ENCODE measurements around the gene P3H1. TPM values are rescaled to one million over a fixed set of nuclear protein-coding genes. Genes with fewer than 3 reads are reported as not detected.

Gene P3H1
- total RNA-seq, 1 experiment from 2014 or later = 61.5 TPM

DNA sequence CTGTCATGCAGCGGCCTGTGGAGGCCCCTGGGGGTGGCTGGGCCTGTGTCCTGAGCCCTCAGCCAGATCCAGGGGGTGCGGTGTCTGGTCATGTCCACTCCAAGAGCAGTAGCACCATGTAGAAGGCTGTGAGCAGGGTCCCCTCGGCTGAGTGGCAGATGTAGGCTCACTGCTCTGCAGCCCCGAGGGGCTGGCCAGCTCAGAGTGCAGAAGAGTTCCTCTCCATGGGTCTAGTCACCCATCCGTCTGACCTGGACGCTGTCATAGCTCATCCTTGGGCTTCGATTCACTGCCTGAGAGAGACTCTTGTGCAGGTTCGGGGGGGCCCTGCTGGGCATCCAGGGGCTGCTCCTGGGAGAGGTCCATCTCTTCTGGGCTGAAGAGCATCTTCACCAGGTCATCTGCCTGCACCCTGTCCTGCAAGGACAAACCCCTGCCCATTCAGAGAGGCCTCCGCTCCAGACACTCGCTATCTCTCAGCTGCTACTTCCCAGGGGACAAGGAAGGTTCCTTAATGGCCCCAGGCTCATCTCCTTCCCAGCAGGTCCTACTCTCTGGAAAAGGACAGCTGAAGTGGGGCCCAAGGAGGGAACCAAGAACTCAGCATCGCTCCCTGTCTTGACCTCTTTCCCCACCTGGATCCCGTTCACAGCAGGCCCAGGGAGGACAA lies 20.3 kb downstream of the P3H1 start:
- no peak for DNase-seq (ENCODE audit: low read depth)

DNA sequence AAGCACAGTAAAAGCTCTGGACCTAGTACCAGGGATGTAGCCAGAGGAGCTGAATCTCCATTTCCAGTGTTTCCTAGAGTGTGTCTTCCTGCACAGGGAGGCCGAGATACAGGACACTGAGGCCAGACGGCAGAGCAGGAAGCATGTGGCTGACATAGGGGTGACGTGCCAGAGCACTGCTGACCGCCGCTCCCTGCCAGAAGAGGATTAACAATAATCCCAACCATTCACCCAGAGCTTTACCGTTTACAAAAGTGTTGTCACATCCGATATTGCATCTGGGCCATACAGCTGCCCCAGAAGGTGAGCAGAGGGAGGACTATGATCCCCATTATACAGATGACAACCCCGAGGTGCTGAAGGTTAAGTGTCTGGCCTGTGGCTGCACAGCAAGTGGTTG lies 21.0 kb downstream of the P3H1 start:
- DNase-seq (ENCODE audit: low read depth) = no peak

- no peak for DNase-seq (ENCODE audit: low read depth)
Measured at GRCh38 chr1:42744148-42744413, 22.7 kb downstream of the P3H1 start.

GRCh38 chr1:42743317-42744147 lies 23.3 kb downstream of the P3H1 start:
- no peak for DNase-seq (ENCODE audit: low read depth)

GRCh38 chr1:42742617-42743316 lies 24.1 kb downstream of the P3H1 start:
- DNase-seq (ENCODE audit: low read depth) = no peak

DNA sequence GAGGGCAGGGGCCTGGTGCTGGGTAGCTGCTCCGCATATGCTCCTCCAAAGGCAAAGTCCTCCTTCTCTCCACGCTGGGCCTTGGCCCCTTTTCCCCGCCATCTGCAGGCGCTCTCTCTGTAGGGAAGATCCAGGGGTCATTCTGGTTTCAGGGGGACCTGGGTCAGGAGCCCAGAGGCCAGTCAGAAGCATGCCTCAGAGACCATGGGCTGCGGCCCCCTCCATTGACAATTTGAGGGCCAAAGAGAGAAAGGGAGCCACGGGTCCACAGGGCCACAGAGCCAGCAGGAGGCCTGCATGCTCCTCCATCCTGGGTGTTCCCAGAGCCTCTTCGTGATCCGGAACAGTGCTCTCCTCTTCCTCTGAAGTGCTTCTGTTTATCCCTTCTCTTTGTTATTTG lies 24.7 kb downstream of the P3H1 start:
- no peak for DNase-seq (ENCODE audit: low read depth)

- no peak for DNase-seq (ENCODE audit: low read depth)
Measured at GRCh38 chr1:42741706-42742105, 25.1 kb downstream of the P3H1 start.

DNA sequence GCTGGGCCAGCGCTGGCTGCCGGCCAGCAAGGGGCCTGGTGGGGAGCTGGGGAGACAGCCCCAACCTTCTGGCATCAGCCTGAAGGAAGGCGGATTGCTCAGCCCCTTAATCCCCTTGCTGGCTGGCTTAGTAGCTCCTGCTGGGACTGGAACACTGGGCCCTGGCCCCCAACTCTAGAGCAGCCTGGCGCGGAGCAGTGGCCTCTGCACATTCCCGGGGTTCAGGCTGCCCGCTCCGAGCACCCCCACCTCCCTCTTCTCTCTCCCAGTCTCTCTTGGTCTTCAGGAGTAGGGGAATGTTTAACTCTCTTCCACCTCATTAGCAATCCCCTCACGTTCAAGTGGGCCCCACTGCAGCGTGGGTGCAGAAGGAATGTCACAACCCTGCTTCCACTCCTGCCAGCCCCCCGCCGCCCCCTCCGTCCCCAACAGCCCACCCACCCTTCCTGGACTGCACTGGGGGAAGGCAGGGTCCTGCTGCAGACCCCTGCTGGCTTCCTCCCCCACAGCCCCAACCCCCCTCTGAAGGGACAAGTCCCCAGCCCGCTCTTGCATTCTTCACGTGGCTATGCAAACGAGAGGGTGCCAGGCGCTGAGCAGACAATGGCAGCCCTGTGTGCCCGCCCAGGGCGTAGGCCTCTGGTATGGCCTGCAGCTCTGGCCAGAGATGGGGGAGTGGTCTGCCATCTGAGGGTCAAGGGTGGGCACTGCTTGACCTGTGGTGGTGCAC lies 25.8 kb downstream of the P3H1 start:
- no peak for DNase-seq (ENCODE audit: low read depth)

DNA sequence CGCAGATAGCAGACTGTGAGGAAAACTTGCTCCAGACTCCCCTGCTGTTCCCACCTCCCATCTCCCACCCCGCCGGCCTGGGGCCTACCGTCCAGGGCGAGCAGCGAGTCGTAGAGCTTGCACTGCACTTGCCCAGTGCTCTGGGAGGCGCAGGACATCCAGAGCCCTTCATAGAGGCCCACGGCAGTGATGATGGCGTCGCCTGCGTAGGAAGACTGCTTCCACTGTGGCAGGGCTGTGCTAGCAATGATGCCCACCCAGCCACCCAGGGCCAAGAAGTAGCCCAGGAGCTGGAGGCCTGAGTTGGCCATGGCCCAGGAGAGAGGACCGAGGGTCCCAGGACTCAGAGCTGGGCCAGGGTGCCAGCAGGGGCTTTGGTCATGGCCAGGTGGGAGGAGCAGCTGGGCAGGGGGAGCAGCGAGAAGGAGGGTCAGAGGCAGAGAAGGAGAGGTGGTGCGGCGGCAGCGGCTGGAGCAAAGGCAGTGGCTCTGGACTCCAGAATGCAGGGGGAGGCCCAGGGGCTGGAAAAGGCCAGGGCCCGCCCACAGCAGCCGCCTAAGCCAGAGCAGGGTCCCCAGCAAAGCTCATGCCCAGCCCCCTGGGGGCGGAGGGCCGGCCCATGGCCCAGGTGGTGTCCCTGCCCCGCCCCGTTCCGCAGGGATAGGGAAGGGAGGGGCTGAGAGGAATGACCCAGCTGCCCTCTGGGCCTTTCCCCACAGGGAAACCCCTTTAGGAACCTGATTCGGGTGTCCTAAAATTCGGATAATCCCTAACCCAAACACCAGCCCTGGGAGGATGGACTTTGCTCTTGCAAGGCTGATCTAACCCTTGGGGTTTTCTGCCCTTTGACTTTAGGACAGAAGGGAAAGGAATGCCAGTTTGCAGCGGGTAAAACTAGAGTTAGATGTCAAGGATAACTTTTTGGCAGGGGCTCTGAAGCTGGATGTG lies 26.8 kb downstream of the P3H1 start, which contains the start of gene CLDN19:
Gene CLDN19 (minus strand): TSS at position 484 of the 948 bp plus-strand sequence. CDS start 173 bp downstream, at position 311.
- no peak for DNase-seq (ENCODE audit: low read depth)

GRCh38 chr1:42738678-42739226 lies 28.1 kb downstream of the P3H1 start:
- no peak for DNase-seq (ENCODE audit: low read depth)

GRCh38 chr1:42737986-42738677 lies 28.7 kb downstream of the P3H1 start:
- no peak for DNase-seq (ENCODE audit: low read depth)

- no peak for DNase-seq (ENCODE audit: low read depth)
Measured at GRCh38 chr1:42737257-42737656, 29.6 kb downstream of the P3H1 start.

- DNase-seq (ENCODE audit: low read depth) = no peak
Measured at GRCh38 chr1:42736571-42737200, 30.1 kb downstream of the P3H1 start.

DNA sequence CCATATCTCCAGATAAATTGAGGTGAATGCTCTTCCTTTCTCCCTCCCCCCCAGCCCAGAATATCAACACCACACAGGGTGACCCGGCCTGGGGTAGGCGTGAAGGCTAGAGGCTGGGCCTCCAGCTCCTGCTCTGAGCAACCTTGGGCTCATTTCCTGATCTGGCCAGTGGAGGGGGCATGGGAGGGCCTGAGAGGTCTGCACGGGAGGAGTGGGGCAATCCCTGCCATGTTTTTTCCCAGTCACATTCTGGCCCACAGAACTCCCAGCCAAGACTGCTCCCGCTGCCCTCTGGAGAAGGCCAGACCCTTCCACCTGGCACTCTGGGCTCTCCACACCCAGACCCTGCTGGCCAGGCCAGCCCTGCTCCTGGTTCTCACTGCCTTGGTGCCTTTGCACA lies 30.7 kb downstream of the P3H1 start:
- DNase-seq (ENCODE audit: low read depth) = peak; percentile 23

DNA sequence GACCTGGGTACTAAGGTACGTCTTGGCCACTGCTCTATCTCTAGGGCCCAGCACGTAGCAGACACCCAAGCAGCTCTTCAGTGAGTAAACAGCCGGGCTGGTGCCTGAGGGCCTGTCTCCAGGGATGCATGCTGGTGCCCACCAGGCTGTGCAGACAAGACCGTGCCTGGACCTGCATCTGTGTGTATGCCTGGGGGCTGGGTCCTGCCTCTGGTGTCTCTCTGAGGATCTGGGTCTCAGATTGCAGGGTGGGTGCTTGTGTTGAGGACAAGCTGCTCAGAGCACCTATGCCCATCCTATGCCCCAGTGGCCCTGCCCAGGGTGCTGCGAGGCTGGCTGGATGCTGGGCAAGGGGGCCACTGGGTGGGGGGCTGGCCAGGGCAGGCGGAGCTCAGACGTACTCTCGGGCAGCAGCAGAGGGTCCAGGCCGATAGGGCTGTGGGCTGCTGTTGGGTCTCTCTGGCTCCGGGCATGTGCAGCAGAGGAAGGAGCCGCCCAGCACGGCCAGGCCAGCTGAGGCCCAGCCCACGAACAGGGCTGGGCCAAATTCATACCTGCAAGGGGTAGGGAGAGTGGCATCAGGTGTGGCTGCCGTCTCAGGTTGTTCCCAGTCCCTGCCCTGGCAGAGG lies 31.2 kb downstream of the P3H1 start:
- DNase-seq (ENCODE audit: low read depth) = no peak

GRCh38 chr1:42735056-42735455 lies 31.8 kb downstream of the P3H1 start:
- no peak for DNase-seq (ENCODE audit: low read depth)

- no peak for DNase-seq (ENCODE audit: low read depth)
Measured at GRCh38 chr1:42734201-42735035, 32.4 kb downstream of the P3H1 start.

All from HT1080 (cell line).